Amniotic stem cell (primary cell): ENCODE results near the gene MARCHF5.

Experiments
- DNase-seq: peaks from one replicate; lab custom pipeline; 2025; lab: John Stamatoyannopoulos, UW

MARCHF5 gene, protein sequence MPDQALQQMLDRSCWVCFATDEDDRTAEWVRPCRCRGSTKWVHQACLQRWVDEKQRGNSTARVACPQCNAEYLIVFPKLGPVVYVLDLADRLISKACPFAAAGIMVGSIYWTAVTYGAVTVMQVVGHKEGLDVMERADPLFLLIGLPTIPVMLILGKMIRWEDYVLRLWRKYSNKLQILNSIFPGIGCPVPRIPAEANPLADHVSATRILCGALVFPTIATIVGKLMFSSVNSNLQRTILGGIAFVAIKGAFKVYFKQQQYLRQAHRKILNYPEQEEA

DNA sequence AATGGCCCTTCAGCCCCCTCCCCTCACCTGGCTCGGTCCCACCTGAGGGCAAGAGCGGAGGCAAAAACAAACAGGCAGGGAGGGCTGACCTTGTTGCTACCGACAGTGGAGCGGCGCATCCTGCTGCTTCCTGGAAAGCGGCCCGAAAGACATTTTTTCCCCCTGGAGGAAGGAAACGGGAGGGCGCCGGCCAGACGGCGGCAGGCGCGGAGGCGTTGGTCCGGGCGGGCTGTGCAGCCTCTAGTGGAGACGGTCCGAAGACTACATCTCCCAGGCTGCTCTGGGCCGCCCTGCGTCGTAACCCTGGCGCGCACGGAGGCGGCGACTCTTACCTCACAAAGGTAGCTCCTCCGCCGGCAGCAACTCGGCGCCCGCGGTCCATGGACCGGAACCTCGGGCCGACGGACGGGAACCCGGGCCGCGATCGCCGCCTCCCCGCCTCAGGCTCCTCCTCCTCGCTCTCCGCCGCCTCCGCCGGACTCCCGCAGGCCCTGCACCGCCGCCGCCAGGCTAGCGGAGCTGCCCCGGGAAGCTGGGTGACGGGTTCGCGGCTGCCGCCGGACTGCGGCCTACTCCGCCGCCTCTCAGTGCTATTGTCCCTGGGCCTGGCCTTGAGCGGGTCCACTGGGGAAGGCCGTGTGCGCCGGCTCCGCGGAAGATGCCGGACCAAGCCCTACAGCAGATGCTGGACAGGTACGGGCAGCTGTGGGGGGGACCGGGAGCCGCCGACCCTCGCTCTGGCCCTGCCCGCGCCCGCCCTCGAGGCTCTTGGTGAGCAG is at the start of gene MARCHF5, which contains the start of gene CPEB3:
MARCHF5 (plus strand) TSS at position 331 of the 779 bp plus-strand sequence; CDS start at position 659, 328 bp downstream.
CPEB3 (minus strand) TSS at position 242 of the 779 bp plus-strand sequence. CDS start 50,728 bp downstream, outside the sequence.
- DNase-seq: peak; percentile 92

DNA sequence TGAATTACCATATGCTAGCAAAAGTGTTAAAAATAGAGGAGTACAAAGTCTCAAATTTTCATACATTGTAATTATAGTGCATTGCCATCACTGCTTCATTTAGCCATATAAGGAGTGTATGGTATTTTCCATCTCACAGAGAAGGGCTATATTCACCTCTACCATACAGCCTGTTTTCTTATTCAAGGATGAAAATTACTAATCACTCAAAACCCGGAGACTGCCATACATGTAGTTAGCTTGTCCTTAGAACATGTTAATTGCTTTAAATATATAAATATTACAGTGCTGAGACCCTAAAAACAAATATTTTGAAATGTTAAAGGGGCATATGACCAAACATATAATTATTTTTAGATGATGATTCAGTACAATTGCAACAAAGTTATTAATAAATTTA is 49.5 kb upstream of the MARCHF5 start:
- no peak for DNase-seq

DNA sequence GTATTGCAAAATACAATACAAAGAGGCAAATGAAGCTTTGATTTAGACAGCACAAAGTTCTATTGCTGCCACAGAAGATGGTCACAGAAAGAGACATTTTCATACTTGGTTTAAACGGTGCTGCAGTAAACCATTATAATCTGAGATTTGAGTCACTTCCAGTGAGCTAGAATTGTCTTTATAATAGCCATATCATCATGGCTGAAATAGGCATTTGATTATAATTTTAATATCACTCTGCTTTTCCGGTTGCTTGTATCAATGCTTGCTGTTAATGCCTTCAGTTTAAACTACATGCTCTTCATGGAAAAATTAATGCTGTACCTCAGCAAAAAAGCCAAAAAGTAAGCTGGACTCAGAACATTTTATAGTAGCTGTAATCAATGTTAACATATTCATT is 48.6 kb upstream of the MARCHF5 start:
- DNase-seq: no peak

DNA sequence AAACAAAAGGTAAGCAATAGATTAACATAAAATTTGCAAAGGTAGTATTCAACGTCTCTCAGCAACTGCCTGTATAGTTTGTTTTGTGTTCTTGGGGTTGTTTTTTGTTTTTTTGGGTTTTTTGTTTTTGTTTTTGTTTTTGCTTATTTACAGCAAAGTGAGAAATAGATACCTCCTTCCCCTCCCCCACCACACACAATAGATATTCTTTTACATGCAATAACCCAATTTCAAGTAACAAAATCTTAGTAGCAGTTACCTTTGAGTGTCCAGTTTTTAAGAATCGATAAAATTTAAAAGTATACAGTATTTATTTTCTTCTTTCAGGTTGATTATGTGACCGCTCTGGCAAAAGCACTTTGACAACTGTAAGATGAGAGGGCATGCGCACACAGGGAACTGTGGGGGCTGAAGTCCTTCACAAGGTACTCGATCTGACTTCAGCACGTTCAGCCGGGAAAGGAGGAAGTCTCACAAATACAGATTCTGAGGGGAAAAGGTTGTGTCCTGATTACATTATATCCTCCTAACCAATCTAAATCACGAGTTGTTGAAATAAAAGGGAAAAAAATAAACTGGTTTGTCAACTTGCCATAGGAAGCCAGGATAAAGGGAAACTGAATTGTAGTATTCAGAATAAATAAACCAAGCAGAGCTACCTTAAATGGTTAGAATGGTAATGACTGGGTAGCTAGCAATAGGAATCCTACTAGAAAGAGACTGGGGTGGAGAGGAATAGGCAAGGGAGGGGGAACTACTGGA is 47.9 kb upstream of the MARCHF5 start:
- peak; percentile 22 for DNase-seq

DNA sequence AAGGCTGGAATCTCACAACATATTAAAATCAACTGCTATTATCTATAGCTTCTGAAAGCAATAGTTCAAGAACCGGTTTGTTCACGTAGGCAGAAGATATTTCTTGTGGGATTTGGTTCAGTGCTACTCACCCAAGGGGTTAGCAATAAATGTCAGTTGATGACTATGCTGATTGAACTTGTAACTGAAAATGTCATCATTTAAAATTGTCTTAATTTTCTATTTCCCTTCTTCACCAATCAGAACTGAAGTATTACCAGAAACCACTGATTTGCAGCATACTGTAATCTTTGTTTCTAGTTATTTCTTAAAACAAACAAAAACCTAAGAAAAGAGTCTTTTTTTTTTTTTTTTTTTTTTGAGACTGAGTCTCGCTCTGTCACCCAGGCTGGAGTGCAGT is 46.2 kb upstream of the MARCHF5 start:
- DNase-seq: no peak

DNA sequence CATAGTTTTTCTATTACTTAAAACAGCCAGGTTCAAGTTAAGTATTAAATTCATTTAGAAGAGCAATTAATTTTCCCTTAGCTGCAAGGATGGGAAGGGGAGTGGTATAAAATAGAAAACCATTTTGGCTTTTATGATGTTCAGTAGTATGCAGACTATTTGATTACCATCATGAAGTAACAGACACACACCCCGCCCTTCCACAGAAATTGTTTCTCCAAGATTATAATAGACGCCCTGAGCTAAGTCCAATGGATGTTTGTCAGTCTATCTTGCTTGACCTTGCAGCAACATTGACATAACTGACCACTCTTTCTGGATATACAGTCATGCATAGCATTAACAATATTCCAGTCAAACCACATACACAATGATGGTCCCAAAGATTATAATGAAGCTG is 42.4 kb upstream of the MARCHF5 start:
- no peak for DNase-seq

DNA sequence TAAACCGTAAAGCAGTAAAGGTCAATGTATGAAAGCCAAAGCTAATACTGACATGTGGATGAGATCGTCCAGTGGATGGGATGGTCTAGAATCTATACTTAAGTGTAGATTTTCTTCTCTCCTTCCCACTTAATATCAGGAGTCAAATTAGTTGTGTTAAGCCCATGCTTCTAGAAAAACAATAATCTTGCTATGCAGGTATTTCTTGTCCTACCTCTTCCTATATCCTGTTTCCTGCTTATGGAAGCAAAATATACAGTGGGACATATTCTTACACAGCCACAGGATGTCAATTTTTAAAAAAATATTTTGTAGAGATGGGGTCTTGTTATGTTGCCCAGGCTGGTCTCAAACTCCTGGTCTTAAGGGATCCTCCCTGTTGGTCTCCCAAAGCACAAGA is 27.6 kb upstream of the MARCHF5 start:
- DNase-seq: no peak

DNA sequence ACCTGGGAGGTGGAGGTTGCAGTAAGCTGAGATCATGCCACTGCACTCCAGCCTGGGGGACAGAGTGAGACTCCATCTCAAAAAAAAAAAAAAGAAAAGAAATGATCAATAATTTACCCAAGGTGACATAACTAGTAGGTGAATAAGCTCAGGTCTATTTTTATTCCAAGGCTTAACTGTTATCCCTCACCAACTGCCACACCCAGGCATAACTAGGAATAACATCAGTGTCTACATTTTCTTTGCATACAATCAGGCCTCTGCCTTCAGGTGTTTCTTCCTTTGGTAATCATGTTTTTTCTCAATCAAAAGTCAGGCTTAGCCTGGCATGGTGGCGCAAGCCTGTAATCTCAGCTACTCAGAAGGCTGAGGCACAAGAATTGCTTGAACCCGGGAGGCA is 26.7 kb upstream of the MARCHF5 start:
- no peak for DNase-seq

DNA sequence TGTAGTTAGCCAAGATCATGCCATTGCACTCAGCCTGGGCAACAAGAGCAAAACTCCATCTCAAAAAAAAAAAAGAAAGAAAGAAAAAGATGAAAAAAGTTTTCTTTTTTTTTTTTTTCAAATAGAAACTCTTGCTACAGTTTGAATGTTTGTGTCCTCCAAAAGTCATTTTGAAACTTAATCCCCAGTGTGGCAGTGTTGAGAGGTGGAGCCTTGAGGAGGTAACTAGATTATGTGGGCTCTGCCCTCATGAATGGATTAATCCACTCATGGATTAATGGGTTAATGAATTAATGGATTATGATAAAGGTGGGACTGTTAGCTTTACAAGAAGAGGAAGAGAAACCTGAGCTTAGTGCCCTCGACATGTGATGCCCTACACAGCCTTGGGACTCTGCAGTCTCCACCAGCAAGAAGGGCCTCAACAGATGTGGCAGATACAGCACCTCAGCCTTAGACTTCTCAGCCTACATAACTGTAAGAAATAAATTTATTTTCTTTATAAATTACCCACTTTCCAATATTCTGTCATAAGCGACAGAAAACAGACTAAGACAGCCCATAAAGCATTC is 25.2 kb upstream of the MARCHF5 start:
- no peak for DNase-seq

DNA sequence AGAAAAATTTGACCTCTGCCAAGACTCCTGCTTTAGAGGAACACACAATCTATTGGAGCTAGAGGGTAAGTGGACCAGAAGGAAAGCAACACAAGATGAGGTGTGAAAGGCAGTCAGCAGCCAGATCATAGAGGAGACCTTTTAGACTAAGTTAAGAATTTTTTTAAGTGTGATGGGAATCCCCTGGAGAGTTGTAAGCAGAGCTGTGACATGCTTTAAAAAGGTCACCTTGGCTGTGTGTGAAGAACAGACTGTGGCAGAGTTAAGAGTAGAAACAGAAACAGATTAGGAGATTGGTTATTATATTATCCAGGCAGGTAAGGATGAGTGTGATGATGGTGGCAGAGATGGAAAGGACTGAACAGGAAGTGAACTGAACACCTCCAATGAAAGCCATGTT is 23.6 kb upstream of the MARCHF5 start:
- no peak for DNase-seq

DNA sequence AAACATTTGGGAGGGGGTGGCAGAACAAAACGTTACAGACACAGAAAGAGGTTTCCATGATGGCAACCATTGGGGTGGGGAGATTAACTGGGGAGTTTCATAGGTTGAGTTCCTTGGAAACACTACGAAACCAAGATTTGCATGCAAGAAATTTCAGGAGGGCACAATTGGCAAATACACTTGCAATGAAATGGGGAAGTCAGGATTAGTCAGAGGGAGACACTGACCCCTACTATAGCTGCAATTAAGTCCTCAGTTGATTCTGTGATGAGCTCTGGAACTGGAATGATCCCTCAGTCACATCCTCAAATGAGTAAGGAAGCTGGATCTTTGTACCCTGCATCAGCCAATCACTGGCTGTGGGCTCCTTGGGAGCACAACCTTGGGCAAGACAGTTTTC is 22.2 kb upstream of the MARCHF5 start:
- no peak for DNase-seq

DNA sequence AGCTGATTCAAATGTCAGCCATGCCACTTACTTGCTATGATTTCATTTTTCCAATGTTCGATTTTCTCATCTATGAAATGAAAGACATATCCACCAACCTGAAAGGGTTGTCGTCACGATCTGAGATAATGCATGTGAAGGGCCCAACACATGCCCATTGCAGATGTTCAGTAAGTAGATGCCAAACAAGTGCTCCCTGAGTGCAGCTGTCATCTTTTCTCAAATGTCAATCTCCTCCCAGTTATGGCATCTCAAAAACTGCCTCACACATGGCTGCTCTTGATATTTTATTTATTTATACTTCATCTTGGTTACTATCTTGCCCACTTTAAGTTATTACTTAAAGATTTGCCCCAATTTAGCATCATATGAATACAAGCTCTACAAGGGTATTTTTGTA is 16.9 kb upstream of the MARCHF5 start:
- DNase-seq: no peak

DNA sequence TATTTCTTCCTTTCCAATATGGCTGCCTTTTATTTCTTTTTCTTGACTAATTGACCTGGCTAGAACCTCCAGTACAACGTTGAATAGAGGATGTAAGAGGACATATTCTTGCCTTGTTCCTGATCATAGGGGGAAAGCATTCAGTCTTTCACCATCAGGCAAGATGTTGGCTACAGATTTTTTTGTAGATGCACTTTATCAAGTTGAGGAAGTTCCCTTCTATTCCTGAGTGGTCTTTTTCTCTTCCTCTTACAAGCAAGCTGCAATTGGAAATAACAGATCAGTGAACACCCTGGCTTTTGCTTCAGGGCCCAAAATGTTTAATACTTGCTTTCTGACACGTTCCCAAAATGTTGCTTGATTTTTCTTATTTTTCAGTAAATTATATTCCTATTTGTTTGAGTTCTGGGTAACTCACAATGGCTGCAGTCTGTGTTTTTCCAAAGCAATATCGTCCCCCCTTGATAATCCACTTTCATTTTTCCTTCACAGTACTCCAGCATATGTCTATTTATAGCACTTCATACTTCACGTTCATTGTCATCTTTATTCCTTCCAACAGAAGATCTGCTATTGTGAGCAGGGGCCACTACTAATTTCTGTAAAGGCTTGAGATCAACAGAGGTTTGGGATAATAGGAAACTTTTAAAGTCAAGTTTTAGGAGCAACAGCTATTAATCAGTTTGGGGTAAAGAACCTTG is 11.8 kb upstream of the MARCHF5 start:
- DNase-seq: no peak

DNA sequence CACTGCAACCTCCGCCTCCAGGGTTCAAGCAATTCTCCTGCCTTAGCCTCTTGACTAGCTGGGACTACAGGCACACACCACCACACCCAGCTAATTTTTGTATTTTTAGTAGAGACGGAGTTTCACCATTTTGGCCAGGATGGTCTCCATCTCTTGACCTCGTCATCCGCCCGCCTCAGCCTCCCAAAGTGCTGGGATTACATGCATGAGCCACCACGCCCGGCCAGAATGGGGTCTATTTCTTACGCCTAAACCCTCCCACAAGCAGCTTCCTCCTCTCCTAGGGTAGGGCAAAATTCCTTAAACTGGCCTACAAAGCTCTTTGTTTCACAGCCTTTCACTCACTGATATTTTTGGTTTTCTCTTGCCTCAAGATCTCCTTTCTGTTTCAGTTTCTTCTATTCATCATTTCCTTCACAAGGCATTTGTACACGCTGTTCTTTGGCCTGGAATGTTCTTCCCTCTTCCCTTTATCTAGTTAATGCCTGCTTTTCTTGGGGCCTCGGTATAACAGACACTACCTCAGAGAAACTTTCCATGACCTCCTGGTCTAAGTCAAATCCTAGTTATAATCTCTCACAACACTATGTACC is 6.8 kb upstream of the MARCHF5 start:
- DNase-seq: no peak

DNA sequence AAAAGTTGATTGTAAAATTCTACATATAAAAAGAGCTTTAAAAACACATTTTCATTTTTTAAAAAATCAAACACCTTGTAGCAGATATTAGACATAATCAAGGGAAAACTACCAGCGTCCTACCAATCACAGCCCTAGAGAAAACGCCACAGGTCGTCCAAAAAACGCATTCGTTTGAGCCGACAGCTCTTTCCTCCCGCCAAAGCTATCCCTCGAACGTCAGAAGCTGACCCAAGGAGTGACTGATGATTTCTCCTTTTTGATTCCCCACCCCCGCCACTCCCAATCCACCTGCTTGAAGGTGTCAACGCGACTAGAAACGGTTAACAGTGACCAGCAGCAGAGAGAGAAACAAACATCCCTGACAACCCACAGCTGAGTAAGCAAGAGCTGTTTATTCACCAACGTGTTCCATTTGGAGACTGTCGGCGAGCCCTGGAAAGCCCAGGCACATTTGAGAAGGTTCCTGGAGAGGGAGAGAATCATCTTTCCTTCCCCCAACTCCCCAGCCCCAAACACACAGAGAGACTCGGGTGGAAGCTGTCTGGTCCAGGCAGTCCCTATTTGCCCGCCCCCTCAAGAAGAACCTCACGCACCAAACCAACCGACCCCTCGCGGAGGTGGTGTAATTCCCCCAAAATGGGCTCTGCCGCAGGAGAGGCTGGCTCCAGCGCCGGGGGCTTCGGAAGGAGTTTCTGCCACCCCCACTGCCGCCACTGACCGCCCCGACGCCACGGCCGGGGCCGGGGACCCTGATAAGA is 711 bp upstream of the MARCHF5 start:
- DNase-seq: no peak

DNA sequence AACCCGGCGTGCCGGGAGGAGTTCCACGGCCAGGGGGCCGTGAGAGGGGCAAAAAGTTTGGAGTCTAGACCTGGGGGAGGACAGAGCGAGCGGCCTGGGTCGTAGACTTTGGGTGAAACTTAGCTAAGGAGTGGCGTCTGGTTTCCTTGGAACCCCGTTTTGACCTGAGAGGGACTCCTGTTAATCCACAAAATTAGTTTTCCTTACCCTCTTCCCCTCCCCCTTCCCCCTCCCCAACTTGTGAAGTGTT is 574 bp downstream of the MARCHF5 start:
- DNase-seq: no peak

DNA sequence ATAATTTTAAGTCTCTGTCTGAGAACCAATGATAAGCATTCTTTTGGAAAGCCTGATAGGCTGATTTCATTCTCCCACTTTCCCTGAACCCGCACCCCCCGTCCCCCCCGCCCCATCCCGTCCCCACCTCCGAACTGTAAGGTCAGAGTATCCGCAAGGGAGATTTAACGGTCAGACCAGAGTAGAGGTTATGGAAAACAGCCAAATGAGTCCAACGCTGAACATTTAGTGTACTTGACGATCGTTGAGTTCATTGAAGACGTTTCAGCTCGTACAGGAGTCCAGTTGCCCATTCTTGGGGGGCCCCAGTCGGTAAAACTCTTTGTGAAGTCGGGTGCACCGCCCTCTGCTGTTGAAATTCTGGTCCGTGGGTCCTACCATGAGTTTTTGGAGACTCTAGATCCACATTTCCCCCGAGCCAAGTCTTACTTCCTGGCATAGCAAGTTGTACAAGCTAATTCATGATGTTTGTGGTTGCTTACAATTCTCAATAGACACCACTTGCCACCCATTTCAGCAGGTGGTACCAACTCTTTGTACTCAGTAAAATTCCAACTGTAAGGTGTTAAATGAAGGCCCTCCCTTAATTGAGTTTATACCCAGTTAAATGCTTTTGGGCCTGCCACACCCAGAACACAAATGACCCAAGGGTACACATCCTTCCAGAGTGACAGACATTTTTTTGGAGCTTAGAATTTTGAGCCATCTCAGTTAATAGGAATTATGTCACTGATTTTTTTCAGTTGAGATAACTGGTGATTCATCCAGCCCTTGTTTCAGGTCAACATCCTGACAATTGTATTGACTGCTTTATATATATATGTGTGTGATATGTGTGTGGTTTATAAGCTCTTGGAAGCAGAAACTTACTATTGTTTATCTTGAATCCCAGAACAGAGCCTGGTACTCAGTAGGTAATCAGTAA is 1.2 kb downstream of the MARCHF5 start:
- peak; percentile 49 for DNase-seq

DNA sequence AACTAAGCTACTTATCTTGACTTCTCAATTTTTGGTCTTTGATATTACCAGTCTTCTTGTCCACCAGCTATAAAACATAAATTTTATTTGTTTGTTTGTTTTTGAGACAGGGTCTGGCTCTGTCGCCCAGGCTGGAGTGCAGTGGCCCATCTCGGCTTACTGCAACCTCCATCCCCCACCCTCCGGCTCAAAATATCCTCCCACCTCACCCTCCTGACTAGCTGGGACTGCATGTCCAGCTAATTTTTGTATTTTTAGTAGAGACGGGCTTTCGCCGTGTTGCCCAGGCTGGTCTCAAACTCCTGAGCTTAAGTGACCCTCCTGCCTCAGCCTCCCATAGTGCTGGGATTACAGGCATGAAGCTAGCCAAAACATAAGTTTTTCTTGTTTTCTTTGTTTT is 7.5 kb downstream of the MARCHF5 start:
- DNase-seq: no peak

DNA sequence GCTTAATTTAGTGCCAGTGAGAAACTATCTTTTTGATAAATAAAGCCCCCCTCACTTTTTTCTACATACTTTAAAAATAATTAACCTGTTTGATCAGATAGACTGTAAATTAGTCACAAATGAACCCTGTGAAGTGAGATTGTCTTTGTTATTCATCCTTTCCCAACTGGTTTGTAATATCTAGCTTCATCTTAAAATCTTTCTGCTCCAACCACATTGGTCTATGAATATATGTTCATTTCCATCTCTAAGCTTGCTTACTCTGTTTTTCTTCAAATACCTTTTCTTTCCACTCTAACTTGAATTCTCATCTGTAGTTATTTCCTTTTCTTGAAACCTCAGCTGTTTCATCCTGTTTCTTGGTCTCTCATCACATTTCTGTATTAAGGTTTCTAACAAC is 12.1 kb downstream of the MARCHF5 start:
- no peak for DNase-seq

DNA sequence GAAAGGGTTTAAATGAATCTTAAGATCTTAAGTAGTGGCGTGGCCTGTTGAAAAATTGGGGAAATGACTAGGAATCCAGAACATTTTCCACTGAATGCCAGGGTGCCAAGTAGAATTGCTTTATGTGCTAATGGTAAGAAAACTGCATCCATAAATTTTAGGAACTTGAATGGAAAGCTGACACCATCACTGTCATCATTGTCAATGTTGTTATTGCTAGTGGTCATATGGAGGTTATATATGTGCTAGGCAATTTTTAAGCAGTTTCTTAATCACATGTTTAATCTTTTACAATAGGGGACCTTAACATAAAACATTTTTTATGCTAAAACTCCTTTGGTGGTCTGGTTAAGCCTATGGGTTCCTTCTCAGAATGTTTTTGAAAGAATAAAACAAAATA is 13.1 kb downstream of the MARCHF5 start:
- DNase-seq: no peak
